HG02943 (cell line): ENCODE measurements around the gene FFAR1.

Experiments
- ATAC-seq: cut with Tn5 transposase; IDR thresholded peaks from one replicate; pipeline ENCODE4 v1.9.1; 2021; ENCODE audit warnings: mild to moderate bottlenecking, low read depth, moderate library complexity; ENCODE audit not compliant: unreplicated experiment

FFAR1 gene

DNA sequence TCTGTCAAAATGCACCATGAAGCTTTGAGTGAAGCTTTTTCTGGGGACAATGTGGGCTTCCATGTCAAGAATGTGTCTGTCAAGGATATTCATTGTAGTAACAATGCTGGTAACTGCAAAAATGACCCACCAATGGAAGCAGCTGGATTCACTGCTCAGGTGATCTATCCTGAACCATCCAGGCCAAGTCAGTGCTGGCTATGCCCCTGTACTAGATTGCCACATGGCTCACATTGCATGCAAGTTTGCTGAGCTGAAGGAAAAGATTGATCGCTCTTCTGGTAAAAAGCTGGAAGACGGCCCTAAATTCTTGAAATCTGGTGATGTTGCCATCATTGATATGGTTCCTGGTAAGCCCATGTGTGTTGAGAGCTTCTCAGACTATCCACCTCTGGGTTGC is 35.8 kb downstream of the FFAR1 start:
- ATAC-seq, result no peak

DNA sequence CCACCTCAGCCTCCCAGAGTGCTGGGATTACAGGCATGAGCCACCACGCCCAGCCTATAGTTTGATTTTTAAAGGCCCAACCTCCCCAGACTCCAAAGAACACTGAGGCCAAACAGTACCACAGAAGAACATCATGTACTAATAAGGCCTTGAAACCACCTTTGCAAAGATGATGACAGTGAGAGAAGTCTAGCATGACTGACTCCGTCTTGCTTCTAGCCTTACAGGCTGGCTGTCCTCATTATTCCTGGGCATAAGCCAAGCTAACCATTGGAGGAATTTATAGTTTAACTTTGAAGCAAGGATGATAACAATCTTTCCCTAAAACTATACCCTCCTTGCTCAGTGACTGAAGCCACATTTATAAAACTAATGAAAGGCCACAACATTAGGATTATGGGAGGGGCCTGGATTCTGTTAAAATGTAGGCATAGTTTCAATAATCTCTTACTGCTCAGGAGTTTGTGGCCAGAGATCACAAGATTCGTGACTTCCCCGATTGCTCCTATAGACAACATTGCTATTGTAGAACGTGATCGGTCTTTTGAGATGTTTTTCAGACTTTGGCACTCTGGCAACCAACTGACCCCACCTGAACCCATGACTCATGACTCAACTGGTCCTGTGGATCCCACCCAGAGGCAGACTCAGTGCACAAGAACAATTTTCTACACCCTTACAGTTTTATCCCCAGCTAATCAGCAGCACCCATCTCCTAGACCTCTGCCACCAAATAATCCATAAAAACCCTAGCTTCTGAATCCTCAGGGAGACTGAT is 40.8 kb downstream of the FFAR1 start:
- ATAC-seq, result no peak

DNA sequence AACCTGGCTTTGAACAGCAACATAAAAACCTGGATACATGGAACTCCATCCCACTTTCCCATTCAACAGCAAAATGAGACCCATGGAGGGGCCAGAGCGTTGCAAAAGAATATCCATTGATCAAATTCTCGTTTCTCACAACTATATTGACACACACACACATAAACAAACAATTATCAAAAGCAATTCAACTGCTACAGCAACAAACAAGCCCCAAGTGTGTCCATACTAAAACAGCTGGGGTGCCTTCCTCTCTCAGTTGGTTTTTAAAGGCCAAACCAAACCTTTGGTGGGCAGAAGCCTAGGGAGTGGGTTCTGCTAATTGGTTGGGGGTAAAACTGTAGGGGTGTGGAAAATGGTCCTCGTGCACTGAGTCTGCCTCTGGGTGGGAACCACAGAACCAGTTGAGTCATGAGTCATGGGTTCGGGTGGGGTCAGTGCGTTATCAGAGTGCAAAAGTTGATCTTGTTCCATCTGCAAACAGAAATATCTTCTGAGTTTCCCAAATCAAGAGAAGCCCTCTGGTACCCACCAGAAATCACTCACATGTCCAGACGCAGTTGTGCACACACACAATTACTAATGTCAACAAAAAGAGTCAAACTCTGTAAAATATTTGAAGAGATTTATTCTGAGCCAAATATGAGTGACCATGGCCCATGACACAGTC is 41.6 kb downstream of the FFAR1 start:
- no peak for ATAC-seq

- no peak for ATAC-seq
Measured at GRCh38 chr19:35392742-35393715, 45.3 kb downstream of the FFAR1 start.

DNA sequence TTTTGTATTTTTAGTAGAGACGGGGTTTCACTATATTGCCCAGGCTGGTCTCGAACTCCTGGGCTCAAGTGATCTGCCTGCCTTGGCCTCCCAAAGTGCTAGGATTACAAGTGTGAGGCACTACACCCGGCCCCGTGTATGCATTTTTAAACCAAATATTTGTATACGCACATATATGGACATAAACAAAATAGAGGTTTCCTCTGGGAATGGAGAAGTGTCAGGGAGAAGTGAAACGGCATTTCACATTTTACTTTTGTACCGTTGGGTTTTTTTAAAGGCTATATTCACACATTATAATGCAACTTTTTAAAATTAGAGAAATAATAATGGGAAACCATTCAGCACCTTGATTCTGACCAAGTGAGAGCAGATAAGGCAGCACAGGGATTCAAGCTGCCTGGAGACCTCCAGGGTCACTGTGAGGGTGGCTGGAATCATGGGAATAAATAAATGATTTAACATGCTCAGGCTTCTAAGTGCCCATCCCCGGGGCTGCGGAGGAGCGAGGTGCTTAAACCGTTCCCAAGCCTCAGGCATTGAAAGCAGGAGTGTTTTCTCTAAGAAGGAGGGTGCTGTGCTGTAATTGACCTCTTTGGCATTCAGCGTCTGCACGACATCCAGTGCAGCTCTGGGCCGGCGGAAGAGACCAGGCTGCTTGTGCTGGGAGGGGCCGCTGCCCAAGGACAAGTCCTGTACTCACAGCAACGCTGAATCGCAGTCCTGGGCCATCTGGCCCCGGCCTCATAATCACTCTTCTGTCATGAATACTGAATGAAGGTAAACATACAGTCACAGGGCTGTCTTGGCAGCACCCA is 47.9 kb downstream of the FFAR1 start:
- ATAC-seq, result no peak

GRCh38 chr19:35396240-35396885 is 48.7 kb downstream of the FFAR1 start:
- no peak for ATAC-seq

- no peak for ATAC-seq
Measured at GRCh38 chr19:35397064-35397463, 49.4 kb downstream of the FFAR1 start.
